ENCODE measurements around the gene FRMD4A.

- TF ChIP-seq, protein P1, sequence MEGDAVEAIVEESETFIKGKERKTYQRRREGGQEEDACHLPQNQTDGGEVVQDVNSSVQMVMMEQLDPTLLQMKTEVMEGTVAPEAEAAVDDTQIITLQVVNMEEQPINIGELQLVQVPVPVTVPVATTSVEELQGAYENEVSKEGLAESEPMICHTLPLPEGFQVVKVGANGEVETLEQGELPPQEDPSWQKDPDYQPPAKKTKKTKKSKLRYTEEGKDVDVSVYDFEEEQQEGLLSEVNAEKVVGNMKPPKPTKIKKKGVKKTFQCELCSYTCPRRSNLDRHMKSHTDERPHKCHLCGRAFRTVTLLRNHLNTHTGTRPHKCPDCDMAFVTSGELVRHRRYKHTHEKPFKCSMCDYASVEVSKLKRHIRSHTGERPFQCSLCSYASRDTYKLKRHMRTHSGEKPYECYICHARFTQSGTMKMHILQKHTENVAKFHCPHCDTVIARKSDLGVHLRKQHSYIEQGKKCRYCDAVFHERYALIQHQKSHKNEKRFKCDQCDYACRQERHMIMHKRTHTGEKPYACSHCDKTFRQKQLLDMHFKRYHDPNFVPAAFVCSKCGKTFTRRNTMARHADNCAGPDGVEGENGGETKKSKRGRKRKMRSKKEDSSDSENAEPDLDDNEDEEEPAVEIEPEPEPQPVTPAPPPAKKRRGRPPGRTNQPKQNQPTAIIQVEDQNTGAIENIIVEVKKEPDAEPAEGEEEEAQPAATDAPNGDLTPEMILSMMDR (IDR thresholded peaks at IDR 0.05) = no peak
- no peak for TF ChIP-seq POLR2A (IDR thresholded peaks at IDR 0.05)
These were observed 129.8 kb downstream of the FRMD4A start for GRCh38 chr10:14200698-14201544.

All from uterus (tissue), 2 donors.